22Rv1 (cell line): ENCODE data around the gene GABRG2.

ENCODE experiments used
- ZFX ChIP-seq: fragments of 450-650 bp; IDR thresholded peaks from 2 replicates; pipeline ENCODE4 v1.6.1; 2017; ENCODE audit warnings: antibody characterized with exemption, borderline replicate concordance
- TF ChIP-seq, protein P1 (sequence below): fragments of 450-650 bp; IDR thresholded peaks from 2 replicates; pipeline ENCODE4 v1.5.1; 2017; ENCODE audit warnings: mild to moderate bottlenecking

DNA sequence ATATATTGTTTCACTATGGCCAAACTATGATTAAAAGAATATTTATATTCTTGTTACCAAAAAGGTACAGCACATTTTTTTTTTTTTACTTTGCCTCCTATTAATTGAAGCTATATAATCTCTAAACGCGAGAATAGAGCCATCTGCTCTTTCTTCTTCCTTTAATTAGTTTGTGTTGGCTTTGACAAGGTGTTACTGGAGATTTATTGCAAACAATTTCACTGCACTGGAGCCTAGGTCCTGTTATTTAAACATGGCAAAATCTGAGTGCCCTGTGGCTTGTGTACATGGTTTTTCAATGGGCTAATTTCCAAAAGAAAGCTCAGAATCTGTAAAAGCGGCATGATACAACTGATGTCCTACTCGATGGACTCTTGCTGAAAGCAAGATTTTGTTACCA lies 40.8 kb upstream of the GABRG2 start:
- TF ChIP-seq, protein P1, sequence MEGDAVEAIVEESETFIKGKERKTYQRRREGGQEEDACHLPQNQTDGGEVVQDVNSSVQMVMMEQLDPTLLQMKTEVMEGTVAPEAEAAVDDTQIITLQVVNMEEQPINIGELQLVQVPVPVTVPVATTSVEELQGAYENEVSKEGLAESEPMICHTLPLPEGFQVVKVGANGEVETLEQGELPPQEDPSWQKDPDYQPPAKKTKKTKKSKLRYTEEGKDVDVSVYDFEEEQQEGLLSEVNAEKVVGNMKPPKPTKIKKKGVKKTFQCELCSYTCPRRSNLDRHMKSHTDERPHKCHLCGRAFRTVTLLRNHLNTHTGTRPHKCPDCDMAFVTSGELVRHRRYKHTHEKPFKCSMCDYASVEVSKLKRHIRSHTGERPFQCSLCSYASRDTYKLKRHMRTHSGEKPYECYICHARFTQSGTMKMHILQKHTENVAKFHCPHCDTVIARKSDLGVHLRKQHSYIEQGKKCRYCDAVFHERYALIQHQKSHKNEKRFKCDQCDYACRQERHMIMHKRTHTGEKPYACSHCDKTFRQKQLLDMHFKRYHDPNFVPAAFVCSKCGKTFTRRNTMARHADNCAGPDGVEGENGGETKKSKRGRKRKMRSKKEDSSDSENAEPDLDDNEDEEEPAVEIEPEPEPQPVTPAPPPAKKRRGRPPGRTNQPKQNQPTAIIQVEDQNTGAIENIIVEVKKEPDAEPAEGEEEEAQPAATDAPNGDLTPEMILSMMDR, result no peak
- TF ChIP-seq ZFX, result no peak
